ENCODE measurements around the gene HTRA1. TPM values are rescaled to one million over a fixed set of nuclear protein-coding genes. Genes with fewer than 3 reads are reported as not detected.

HTRA1 gene
- total RNA-seq, 6 experiments from 2014 or later, result 55.0 to 67.2 (median 61.9) TPM

GRCh38 chr10:122558452-122558851 is 97.1 kb downstream of the HTRA1 start:
- TF ChIP-seq CTCF (IDR thresholded peaks at IDR 0.05), result no peak
- Mint-ChIP-seq H3K9me3 (no peaks in the 10 kb centered on the region), H3K27me3 (ENCODE audit: insufficient read depth) (peaks cover 45% of the 10 kb centered on the region), H3K27ac (no peak overlapping the region), H3K4me3 (no peak overlapping the region), H3K36me3 (ENCODE audit: low read depth) (no peaks in the 10 kb centered on the region), H3K4me1 (ENCODE audit: low read depth) (peaks cover 9% of the 10 kb centered on the region; the same call in 1 of the 2 replicates)
- DNase-seq, result no peak

GRCh38 chr10:122559228-122559627 is 97.9 kb downstream of the HTRA1 start:
- DNase-seq, result no peak
- Mint-ChIP-seq H3K27ac (no peak overlapping the region), H3K4me3 (no peak overlapping the region), H3K27me3 (ENCODE audit: insufficient read depth) (peaks cover 47% of the 10 kb centered on the region), H3K9me3 (no peaks in the 10 kb centered on the region), H3K4me1 (ENCODE audit: low read depth) (peaks cover 9% of the 10 kb centered on the region; the same call in 1 of the 2 replicates), H3K36me3 (ENCODE audit: low read depth) (no peaks in the 10 kb centered on the region)
- TF ChIP-seq CTCF (IDR thresholded peaks at IDR 0.05), result no peak

DNA sequence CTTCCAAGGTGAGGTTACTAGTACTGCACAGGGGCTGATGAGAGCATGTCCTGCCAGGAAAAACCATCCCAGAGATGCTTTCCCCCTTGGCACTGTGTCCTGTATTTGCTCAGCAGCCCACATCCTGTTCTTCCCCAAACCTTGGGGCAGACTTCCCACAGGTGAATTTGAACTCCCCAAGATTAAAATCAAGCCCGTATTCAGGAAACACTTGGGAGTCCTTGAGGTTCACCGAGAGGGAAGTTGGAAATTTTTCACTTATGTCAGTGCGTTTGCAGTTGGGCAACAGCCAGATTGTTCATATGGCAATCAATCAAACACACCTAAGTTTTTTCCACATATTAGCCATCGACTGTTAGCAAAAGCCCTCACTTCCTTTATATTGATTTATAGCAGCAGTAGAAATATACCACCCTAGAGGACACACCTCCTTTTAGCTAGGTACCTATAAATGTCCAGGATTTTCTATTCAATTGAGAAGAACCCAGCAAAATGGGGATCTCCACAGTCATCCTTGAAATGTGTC is 99.0 kb downstream of the HTRA1 start, which contains the start of gene DMBT1:
Gene DMBT1, plus strand, starts transcription at position 476 of the 526 bp plus-strand sequence. Its CDS starts 17 bp downstream, at position 493.
- no peak for DNase-seq
- Mint-ChIP-seq H3K4me1 (ENCODE audit: low read depth) (peaks cover 10% of the 10 kb centered on the region), H3K27me3 (ENCODE audit: insufficient read depth) (peaks cover 47% of the 10 kb centered on the region), H3K27ac (no peak within 1 kb of the TSS), H3K9me3 (no peaks in the 10 kb centered on the region), H3K4me3 (no peak within 1 kb of the TSS), H3K36me3 (ENCODE audit: low read depth) (no peaks in the 10 kb centered on the region)
- TF ChIP-seq CTCF (IDR thresholded peaks at IDR 0.05), result no peak

- Mint-ChIP-seq H3K27ac (no peak overlapping the region), H3K4me1 (ENCODE audit: low read depth) (peaks cover 17% of the 10 kb centered on the region), H3K27me3 (ENCODE audit: insufficient read depth) (peaks cover 47% of the 10 kb centered on the region), H3K4me3 (no peak overlapping the region), H3K36me3 (ENCODE audit: low read depth) (no peaks in the 10 kb centered on the region), H3K9me3 (no peaks in the 10 kb centered on the region)
- no peak for TF ChIP-seq CTCF (IDR thresholded peaks at IDR 0.05)
- no peak for DNase-seq
Observed at GRCh38 chr10:122561212-122561611, 99.9 kb downstream of the HTRA1 start.

- no peak overlapping the region for H3K27ac Mint-ChIP-seq
- H3K36me3 Mint-ChIP-seq (ENCODE audit: low read depth), result no peaks in the 10 kb centered on the region
- no peaks in the 10 kb centered on the region for H3K9me3 Mint-ChIP-seq
- H3K27me3 Mint-ChIP-seq (ENCODE audit: insufficient read depth), result peaks cover 41% of the 10 kb centered on the region
- no peak for DNase-seq
- no peak for TF ChIP-seq CTCF (IDR thresholded peaks at IDR 0.05)
- H3K4me1 Mint-ChIP-seq (ENCODE audit: low read depth), result peaks cover 17% of the 10 kb centered on the region
- H3K4me3 Mint-ChIP-seq, result no peak overlapping the region
Observed at GRCh38 chr10:122561792-122562191, 100.4 kb downstream of the HTRA1 start.

Small RNAs within 50 kb of the gene (microRNA-seq; reads per million reads assigned to microRNA genes)
- not detected for gene MIR3941

Other genes starting within 250 kb of the HTRA1 start
- not detected for gene BTBD16, start 190.3 kb upstream of the HTRA1 start, total RNA-seq (2021; fragmentation: NEBNext Ultra II Directional; extraction: Animal tissue kit (Norgen Biotek cat#: 25700))
- gene PLEKHA1, start 86.8 kb upstream of the HTRA1 start, total RNA-seq (2021; fragmentation: NEBNext Ultra II Directional; extraction: Animal tissue kit (Norgen Biotek cat#: 25700)), result 10 to 100 TPM; 17.7 to 26.2 (median 19.3) TPM
- not detected for gene ARMS2, start 6.9 kb upstream of the HTRA1 start, total RNA-seq (2021; fragmentation: NEBNext Ultra II Directional; extraction: Animal tissue kit (Norgen Biotek cat#: 25700))
- under 1 TPM in 5 of 6 experiments, not detected in 1; 0.05 to 0.17 (median 0.07) TPM for gene DMBT1, start 99.2 kb downstream of the HTRA1 start, total RNA-seq (2021; fragmentation: NEBNext Ultra II Directional; extraction: Animal tissue kit (Norgen Biotek cat#: 25700))
- not detected for gene C10orf120, start 238.3 kb downstream of the HTRA1 start, total RNA-seq (2021; fragmentation: NEBNext Ultra II Directional; extraction: Animal tissue kit (Norgen Biotek cat#: 25700))